Measurements from ENCODE around the gene CXCL1.

- TF ChIP-seq POLR2AphosphoS5 (IDR thresholded peaks at IDR 0.05; ENCODE audit: borderline replicate concordance, low read depth, low read length) = no peak
- no peak for TF ChIP-seq EZH2 (IDR thresholded peaks at IDR 0.05)
- no peak for TF ChIP-seq FOXP2 (optimal IDR thresholded peaks at IDR 0.05; ENCODE audit: control extremely low read depth, extremely low read length, insufficient read depth)
These were observed 24.8 kb downstream of the CXCL1 start for GRCh38 chr4:73894001-73894400.
